ENCODE data around the gene NRSN2.
A peak's percentile ranks its signal among the peaks of the same experiment; 100 is the strongest.
"Not testable (repeated sequence)": the region's sequence is repeated elsewhere in the genome, so short reads cannot be mapped to it uniquely, and the experiment has no call there.

The NRSN2 gene

GRCh38 chr20:383889-384288 lies 37.0 kb downstream of the NRSN2 start:
- peak overlapping the region; percentile 99 for H3K27ac ChIP-seq
- TF ChIP-seq CTCF (conservative IDR thresholded peaks at IDR 0.05): no peak

GRCh38 chr20:384723-385122 lies 37.8 kb downstream of the NRSN2 start:
- TF ChIP-seq CTCF (conservative IDR thresholded peaks at IDR 0.05): no peak
- peak overlapping the region; percentile 5; the same call in 1 of the 2 replicates for H3K27ac ChIP-seq

- no peak overlapping the region for H3K27ac ChIP-seq
- no peak for TF ChIP-seq CTCF (conservative IDR thresholded peaks at IDR 0.05)
Observed at GRCh38 chr20:385448-385847, 38.5 kb downstream of the NRSN2 start.

DNA sequence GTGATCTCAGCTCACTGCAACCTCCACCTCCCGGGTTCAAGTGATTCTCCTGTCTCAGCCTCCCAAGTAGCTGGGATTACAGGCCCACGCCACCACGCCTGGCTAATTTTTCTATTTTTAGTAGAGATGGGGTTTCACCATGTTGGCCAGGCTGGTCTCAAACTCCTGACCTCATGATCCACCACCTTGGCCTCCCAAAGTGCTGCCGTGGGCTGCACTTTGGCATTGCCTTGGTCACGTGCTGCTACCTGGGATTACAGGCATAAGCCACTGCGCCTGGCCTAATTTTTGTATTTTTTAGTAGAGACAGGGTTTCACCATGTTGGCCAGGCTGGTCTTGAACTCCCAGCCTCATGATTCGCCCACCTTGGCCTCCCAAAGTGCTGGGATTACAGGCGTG lies 39.7 kb downstream of the NRSN2 start:
- H3K27ac ChIP-seq: not testable (repeated sequence)

DNA sequence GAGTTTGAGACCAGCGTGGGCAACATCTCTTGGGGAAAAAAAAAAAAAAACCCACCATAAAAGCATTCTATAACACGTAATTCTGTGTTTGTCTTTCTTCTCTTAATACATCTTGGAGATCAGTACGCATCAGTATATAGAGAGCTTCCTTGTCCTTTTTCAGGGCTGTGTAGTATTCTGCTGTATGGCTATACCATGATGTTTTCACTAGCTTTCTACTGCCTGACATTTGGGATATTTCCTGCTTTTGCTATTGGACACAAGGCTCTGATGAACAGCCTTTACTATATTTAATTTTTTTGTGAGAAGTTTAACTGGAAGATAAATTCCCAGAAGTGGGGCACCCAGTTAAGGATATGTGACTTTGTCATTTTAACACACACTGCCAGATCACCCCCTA lies 40.6 kb downstream of the NRSN2 start:
- no peak overlapping the region for H3K27ac ChIP-seq
- no peak for TF ChIP-seq CTCF (conservative IDR thresholded peaks at IDR 0.05)

GRCh38 chr20:388034-388994 lies 41.4 kb downstream of the NRSN2 start:
- TF ChIP-seq CTCF (conservative IDR thresholded peaks at IDR 0.05): no peak
- H3K27ac ChIP-seq: peak overlapping the region; percentile 25; the same call in 1 of the 2 replicates

DNA sequence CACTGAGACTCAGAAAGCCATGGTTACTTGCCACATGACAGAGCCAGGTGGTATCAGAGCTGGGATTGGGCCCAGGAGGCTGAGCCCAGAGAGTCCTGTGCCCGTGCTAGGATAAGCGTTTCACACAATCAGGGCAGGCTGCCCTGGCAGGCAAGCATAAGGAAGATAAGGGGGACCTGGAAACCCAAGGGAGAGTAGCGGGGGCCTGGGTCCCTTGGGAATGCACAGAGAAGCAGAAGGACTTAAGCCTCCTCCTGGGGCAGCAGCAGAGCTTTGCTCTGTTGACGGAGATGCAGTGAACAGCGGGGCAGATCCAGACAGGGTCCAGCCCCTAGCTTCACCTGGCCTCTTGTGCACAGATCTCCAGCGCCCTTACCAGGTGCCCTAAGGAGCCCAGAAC lies 42.3 kb downstream of the NRSN2 start:
- H3K27ac ChIP-seq: peak overlapping the region; percentile 25; the same call in 1 of the 2 replicates
- no peak for TF ChIP-seq CTCF (conservative IDR thresholded peaks at IDR 0.05)
